BJ (cell line): ENCODE measurements around the gene TOMM20L. TPM values are rescaled to one million over a fixed set of nuclear protein-coding genes. Genes with fewer than 3 reads are reported as not detected.

ENCODE experiments used
- CTCF ChIA-PET: fragments of 350-600 bp; formaldehyde crosslinking; extraction: SDS; loops from one replicate; lab custom pipeline; 2021; ENCODE audit warnings: antibody characterized with exemption, inconsistent platforms; lab: Yijun Ruan, JAX
- POLR2A ChIA-PET: fragments of 300-600 bp; sonication (Branson Sonifier 250); formaldehyde crosslinking; extraction: SDS; loops from one replicate; lab custom pipeline; 2021; ENCODE audit warnings: antibody characterized with exemption; lab: Charles Lee
- DNase-seq: peaks from one replicate; pipeline ENCODE4 v3.0.0-alpha.2; 2011; ENCODE audit warnings: low read depth
- H3K27me3 ChIP-seq: 2 replicates; pipeline ENCODE4 v1.6.0; 2011; ENCODE audit warnings: low read length; ENCODE audit not compliant: control insufficient read depth, insufficient read depth
- H3K36me3 ChIP-seq: 2 replicates; pipeline ENCODE4 v1.5.1; 2011; ENCODE audit warnings: low read length; ENCODE audit not compliant: control insufficient read depth, insufficient read depth
- H3K4me3 ChIP-seq: 2 replicates; pipeline ENCODE4 v1.5.1; 2011; ENCODE audit warnings: low read depth, mild to moderate bottlenecking, control low read depth, low read length
- polyA plus RNA-seq: library from polyadenylated mRNA; depleted of rRNA; stranded (reverse); fragments of >200 nt; gene quantifications from 2 replicates; pipeline ENCODE4 v1.2.3, GENCODE V29; 2011
- TF ChIP-seq, protein P1 (sequence below): IDR thresholded peaks from 2 replicates; pipeline ENCODE4 v1.5.1; 2011; ENCODE audit warnings: low read depth, mild to moderate bottlenecking, control low read depth, inconsistent platforms, low read length, moderate library complexity; ENCODE audit not compliant: insufficient read depth

The TOMM20L gene
- polyA plus RNA-seq, 1 experiment = not detected

DNA sequence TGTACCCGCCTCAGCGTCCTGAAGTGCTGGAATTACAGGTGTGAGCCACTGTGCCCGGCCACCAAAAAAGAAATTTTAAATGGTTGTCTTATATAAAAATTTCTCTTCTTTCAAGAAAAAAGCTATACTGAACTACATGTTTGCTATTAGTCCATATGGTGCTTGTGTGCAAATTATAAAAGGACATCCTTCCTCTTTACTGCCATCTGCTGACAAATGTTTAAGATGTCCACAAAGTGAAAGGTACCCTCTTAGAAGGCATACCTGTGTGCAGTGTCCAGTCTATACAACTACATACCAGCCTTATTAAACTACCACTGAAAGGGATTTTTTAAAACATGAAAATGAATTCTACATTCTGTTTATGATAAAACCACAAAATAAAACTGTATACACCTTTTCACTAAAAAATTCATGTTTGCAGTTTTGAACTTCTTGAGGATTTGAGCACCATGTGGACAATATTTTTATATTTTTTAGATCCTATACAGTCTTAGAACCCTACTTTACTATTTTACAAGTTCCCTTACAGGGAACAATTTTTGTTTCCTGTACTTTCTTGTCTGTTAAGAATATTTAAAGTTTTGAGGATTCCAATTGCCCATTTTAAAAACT is 32.8 kb upstream of the TOMM20L start:
- TF ChIP-seq, protein P1, sequence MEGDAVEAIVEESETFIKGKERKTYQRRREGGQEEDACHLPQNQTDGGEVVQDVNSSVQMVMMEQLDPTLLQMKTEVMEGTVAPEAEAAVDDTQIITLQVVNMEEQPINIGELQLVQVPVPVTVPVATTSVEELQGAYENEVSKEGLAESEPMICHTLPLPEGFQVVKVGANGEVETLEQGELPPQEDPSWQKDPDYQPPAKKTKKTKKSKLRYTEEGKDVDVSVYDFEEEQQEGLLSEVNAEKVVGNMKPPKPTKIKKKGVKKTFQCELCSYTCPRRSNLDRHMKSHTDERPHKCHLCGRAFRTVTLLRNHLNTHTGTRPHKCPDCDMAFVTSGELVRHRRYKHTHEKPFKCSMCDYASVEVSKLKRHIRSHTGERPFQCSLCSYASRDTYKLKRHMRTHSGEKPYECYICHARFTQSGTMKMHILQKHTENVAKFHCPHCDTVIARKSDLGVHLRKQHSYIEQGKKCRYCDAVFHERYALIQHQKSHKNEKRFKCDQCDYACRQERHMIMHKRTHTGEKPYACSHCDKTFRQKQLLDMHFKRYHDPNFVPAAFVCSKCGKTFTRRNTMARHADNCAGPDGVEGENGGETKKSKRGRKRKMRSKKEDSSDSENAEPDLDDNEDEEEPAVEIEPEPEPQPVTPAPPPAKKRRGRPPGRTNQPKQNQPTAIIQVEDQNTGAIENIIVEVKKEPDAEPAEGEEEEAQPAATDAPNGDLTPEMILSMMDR = peak; percentile 28; the same call in 1 of the 2 replicates
- Histone ChIP-seq H3K27me3 (no peaks in the 10 kb centered on the region), H3K4me3 (no peak overlapping the region), H3K36me3 (peaks cover 17% of the 10 kb centered on the region)
- DNase-seq = no peak
- ChIA-PET POLR2A (no interaction called here), CTCF (interaction anchor here (1.2 kb wide), 1 partner anchor 11 kb away, joined by 4 read pairs; no protein-coding TSS in a partner anchor)

DNA sequence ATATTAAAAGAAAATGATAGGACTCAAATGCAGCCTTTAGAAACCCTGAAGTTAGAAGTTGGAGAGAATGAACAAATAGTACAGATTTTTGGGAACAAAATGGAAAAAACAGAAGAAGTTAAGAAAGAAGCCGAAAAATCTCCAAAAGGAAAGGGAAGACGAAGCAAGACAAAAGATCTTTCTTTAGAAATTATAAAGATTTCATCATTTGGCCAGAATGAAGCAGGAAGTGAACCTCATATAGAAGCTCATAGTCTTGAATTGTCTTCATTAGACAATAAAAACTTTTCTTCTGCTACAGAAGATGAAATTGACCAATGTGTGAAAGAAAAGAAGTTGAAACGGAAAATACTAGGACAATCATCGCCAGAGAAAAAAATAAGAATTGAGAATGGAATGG is 31.4 kb upstream of the TOMM20L start:
- TF ChIP-seq, protein P1 = no peak
- no peak for DNase-seq
- H3K27me3 ChIP-seq = no peaks in the 10 kb centered on the region
- CTCF ChIA-PET = interaction anchor here (0.6 to 1.4 kb wide), 4 partner anchors 17 to 257 kb away, joined by 3 to 5 read pairs (median 4); no protein-coding TSS in a partner anchor
- peaks cover 19% of the 10 kb centered on the region for H3K36me3 ChIP-seq
- POLR2A ChIA-PET = no interaction called here
- no peak overlapping the region for H3K4me3 ChIP-seq

DNA sequence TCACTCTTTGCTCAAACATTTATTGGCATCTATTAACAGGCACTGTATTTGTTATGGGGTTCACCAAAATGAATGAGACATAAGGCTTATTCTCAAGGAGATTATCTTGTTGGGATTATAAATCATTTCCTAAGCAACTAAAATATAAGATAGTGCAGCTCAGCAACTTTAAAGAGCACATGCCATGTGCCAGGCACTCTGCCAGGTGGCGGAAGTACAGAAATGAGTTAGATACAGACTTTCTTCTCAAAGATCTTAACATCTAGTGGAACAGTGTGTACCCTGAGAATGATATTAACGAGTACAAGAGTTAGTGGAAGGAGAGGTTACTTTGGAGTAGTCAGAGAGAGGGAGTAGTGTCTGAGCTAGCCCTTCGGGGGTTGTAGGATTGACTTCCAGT is 28.4 kb upstream of the TOMM20L start:
- TF ChIP-seq, protein P1 = no peak
- POLR2A ChIA-PET = no interaction called here
- no peak for DNase-seq

DNA sequence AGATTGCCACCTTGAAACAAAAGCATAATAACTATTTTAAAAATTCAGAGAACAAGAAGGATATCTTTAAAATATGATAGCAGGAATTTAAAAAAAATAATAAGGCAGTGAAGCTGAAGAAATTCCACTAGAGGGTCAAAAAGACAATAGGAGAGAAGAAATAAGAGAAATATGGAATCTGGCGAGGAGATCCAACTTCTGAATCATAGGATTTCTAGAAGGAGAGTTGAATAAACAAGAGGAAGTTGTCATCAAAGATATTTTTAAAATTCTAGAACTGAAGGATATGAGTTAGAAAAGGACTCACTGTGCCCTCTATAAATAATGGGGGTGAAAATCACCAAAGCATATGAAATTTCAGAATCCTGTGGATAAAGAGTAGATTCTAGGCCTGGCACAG is 26.8 kb upstream of the TOMM20L start:
- no peaks in the 10 kb centered on the region for H3K27me3 ChIP-seq
- H3K36me3 ChIP-seq = peaks cover 13% of the 10 kb centered on the region
- CTCF ChIA-PET = no interaction called here
- POLR2A ChIA-PET = no interaction called here
- no peak overlapping the region for H3K4me3 ChIP-seq
- no peak for DNase-seq
- TF ChIP-seq, protein P1 = no peak

More for the DNA sequence above, 28.4 kb upstream of the TOMM20L start:
- CTCF ChIA-PET = interaction anchor here (1.2 to 1.3 kb wide), 2 partner anchors 14 to 28 kb away, joined by 3 read pairs; partner anchors contain the start of gene TOMM20L
- no peak overlapping the region for H3K4me3 ChIP-seq
- no peaks in the 10 kb centered on the region for H3K27me3 ChIP-seq
- peaks cover 13% of the 10 kb centered on the region for H3K36me3 ChIP-seq

DNA sequence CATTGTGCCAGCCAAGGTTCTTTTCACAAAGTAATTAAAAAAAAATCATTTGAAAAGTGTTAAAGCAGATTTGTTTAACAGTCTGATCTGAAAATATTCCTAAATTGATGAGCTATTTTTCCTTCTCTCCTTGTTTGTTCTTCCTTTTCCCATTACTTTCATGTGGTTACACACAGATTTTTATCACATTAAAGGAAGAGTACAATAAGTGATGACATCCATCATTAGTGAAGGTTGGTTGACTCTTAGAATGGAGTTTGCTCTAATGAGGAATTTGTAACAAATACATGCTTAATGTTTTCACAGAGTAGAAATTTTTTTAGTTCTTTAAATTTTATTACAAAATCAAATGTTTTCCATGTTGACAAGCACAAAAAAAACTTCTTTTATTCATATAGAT is 18.9 kb upstream of the TOMM20L start:
- peaks cover 3% of the 10 kb centered on the region; the same call in 1 of the 2 replicates for H3K36me3 ChIP-seq
- no peaks in the 10 kb centered on the region for H3K27me3 ChIP-seq
- CTCF ChIA-PET = interaction anchor here (0.6 to 1.3 kb wide), 4 partner anchors 10 to 110 kb away, joined by 3 to 4 read pairs (median 4); no protein-coding TSS in a partner anchor
- POLR2A ChIA-PET = no interaction called here
- no peak overlapping the region for H3K4me3 ChIP-seq
- no peak for DNase-seq
- TF ChIP-seq, protein P1 = no peak
